GM20000 (cell line): Measurements from ENCODE around the gene ENPP7.

Source experiments
- DNase-seq: peaks from one replicate; pipeline ENCODE4 v3.0.0; 2012; ENCODE audit warnings: low spot score
- CTCF ChIP-seq: IDR thresholded peaks from 2 replicates; pipeline ENCODE4 v1.5.1; 2012; ENCODE audit warnings: mild to moderate bottlenecking, control low read depth; ENCODE audit errors: extremely low read depth, missing control alignments

The ENPP7 gene

GRCh38 chr17:79737046-79737921 lies 6.5 kb downstream of the ENPP7 start:
- no peak for DNase-seq
- TF ChIP-seq CTCF, result no peak

- DNase-seq, result no peak
- no peak for TF ChIP-seq CTCF
These were observed 7.3 kb downstream of the ENPP7 start for GRCh38 chr17:79737922-79738578.

- no peak for DNase-seq
- no peak for TF ChIP-seq CTCF
These were observed 7.9 kb downstream of the ENPP7 start for GRCh38 chr17:79738643-79739042.

GRCh38 chr17:79739148-79740062 lies 8.7 kb downstream of the ENPP7 start:
- no peak for TF ChIP-seq CTCF
- DNase-seq, result no peak

GRCh38 chr17:79740413-79740812 lies 9.7 kb downstream of the ENPP7 start:
- no peak for DNase-seq
- TF ChIP-seq CTCF, result no peak

GRCh38 chr17:79741401-79741750 lies 10.6 kb downstream of the ENPP7 start:
- TF ChIP-seq CTCF, result no peak
- DNase-seq, result no peak
